Measurements from ENCODE around the gene ACTN1.
A peak's percentile ranks its signal among the peaks of the same experiment; 100 is the strongest.

The ACTN1 gene

DNA sequence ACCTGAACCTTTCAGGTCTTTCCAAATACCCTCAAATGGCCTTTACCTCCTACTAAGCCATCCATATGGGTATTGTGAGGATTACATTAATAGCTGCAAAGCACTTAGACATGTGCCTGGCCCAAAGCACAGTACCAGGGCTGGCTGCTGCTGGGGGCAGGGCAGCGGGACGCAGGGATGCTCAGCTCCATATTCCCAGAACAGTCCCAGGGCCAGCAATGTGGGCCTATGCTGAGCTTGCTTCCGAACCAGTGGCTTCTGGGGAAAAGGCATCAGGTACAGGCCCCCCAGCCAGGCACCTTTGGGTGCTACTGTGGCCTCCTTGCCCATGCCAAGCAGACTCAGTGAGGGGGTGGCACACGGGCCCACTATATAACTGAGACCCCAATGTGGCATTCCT, 10.4 kb downstream of the ACTN1 start:
- DNase-seq: no peak

DNA sequence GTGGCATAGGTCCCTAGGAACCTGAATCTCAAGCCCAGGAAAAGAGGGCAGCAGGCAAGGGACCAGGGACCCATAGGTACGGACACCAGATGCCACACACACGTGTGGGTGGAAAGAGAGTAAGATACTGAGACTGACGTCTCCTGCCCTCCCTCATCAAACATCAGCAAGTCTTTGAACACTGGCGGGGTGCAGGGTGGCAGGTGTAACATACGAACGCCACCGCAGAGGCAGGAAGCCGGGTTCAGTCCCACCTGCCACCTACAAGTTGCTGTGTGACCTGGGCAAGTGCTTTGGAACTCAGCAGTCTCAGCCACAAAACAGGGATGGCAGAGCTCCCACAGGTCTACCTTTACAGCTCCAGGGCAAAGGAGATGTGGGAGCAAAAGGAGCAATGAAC, 11.1 kb downstream of the ACTN1 start:
- no peak for DNase-seq

DNA sequence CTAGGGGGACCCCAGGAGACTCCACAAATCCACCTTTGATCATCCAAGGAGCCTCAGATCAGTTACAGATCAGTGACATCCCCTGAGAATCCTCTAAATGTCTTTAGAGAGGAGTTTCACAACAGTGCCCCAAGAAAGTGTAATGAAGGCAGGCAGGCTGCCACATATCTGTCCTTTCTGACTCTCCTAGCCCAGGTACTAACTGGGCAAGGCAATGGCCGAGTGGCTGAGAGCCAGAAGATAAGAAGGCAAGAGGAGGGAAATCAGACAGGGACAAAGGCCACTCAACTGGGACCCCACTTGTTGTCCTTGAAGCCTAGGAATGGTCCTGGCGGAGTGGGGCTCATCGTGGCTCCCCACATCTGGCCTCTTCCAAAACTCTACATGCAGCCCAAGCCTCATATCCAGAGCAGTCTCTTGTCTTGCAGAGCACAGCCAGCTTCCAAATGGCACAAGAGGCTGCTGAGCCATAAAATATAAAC, 11.6 kb downstream of the ACTN1 start:
- DNase-seq: no peak

DNA sequence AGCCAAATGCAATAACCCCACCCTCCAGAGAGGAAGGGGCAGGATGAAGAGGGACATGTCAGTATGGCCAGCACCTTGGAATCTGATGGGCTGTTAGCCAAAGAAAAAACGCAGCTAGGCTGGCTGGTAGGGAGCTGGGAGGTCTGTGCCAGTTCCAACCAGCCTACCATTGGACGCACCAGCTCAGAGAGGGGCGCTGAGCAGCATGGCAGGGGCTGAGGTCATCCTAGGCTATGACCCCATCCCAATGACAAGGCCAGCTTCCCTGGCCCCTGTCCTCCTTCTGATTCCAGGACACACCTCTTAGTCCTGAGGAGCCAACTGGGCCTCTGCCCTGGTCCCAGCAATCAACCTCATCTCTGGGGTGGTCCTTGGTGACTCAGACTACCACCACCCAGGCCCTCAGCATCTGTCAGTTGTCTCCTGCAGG, 12.2 kb downstream of the ACTN1 start:
- DNase-seq: no peak

DNA sequence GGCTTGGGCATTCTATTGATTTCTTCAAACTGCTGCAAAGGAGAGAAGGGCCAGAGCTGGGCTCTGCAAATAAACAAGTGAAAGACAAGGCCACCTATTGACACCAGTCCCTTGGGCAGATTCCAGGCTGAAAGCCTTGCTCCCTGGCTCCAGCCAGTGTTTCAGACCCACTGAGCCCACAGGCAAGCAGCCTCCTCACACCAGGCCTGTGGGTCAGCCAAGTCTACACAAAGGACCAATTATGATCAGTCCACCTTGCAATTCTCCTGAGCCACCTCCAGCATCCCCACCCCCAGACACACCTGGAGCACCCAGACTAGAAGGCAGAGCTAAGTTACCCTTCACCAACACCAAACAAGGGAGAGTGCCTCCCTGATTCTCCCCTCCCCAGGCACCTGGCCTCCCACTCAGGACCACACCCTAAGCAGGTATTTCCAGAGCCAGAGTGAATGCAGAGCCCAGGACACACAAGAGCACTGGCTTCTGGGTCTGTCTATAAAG, 13.8 kb downstream of the ACTN1 start:
- no peak for DNase-seq

DNA sequence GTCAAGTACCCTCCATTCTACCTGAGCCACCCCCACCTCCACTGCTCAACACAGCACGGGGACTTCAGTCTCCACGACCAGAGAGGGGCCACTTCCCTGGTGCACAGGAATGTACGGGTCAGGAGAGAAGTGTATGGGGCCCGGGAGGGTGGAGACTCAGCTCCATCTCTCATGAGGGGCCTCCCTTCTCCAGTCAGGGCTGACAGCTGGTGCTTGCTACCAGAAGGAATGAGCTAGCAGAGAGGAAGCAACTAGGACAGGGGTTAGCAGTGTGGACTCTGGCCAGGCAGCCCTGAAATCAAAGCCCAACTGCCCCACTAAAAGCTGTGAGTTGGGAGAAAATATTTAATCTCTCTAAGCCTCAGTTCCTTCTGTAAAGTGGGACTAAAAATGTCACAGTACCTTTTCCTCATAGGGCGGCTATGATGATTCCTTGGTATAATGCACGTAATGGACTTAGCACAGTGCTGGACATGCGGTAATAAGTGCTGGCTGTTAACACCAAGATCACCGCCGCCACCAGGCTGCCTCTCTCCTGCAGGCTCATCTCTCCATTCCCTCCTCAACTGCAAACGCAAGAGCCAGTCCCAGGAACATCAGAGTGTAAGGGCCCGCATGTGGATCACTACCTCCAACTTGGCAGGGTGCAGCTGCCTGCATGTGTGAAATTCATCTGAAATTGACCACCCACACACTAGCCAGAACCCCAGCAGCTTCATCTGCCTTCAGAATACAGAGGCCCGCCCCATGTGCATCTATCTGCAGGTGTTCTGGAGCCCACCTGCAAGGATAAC, 14.6 kb downstream of the ACTN1 start:
- DNase-seq: no peak

DNA sequence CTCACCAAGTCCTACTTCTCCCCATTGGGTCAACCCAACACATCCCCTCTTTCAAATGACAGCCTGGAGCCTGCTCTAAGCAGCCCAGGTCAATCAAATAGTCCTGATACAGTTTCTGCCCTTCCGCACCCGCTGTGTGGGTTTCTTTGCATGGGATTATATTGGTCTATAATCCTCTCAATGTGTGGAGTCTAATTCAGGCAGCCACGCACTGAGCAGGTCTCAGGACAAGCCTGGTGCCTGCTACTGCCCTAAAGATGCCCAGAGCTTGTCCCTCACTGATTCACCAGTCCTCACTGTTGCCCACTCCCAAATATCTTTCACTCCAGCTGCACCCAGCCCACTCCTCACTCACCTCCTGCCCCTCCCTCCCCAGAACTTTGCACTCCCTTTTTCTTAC, 16.4 kb downstream of the ACTN1 start:
- no peak for DNase-seq

DNA sequence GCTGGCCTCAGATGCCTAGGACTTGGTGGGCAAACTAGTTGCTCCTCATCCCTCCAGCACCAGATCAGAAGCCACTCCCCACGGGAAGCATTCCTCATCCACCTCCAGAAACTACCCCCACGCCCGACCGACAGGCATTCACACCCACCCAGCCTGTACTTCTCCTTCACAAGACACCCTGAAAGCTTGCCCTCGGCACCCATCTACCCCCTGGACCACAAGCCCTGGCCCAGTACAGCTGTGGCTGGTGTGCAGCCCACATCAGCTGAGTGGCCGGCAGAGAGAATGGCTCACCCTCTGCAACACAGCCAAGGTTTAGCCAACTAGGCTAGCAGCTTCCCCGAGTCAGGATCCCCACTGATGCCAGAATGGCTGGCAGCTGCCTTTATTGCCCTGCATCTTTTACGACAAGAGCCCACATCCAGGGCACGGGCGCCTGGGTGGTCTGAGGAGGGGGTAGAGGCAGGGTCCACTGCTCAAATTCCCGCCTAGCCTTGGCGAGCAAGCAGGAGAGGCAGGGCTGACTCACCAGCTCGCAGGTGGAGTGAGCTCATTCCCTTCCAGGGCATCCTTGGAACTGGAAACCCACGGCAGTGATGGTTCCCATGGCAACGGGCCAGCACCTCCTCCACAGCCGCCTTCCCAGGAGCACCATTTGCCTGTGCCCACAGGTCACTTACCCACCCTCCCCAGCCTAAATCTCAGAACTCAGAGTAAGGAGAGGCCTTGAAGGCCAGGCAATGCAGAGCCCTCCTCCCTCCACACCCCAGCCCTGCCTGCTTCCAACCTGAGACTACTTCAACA, 17.1 kb downstream of the ACTN1 start:
- no peak for DNase-seq

DNA sequence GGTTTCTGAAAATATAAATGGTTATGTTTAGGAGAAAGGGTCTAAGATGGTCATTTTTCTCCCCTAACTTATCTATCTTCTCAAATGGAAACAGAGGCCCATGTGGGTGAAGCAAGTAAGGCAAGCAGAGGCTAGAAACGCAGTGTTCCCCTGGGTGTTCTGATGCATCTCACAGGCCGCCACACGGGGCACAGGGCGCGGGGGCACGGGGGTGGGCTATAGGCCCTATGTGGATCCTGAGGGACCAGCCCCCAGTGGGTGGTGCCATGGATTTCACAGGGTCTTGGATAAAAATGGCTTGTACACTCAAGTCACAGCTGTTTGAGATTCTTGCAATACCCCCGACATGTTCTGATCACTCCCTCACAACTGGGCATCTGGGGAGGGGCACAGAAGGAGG, 17.7 kb downstream of the ACTN1 start:
- DNase-seq: no peak

DNA sequence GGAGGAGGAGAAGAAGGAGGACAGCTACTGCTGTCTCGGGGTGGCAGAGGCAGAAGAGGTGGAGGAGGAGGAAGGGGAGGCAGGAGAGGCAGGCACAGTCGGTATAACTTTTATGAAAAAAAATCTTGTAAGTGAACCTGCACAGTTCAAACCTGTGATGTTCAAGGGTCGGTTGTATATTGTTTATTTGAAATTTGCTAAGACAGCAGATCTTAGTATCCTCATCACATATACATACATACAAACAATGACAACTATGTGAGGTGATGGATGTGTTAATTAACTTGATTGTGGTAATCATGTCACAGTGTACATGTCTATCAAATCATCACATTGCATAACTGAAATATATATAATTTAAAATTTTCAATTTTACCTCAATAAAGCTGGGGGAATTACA, 19.0 kb downstream of the ACTN1 start:
- no peak for DNase-seq

DNA sequence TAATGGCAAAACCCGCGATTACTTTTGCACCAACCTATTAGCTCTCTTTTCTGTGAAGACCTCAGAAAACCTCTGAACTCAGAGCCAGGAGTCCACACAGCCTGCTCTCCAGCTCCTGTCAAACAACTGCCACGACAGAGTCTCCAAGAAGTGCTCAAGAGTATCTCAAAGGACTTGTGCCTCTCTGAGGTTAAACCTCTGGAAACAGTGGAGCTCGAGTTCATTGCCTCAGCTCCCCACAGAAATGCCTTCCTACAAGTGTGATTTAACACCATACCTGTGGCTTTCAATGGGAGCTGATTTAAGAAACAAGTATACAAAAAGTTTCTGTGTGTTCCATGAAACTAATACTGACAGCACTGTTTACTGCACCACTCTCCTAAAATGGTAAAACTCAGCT, 20.1 kb downstream of the ACTN1 start:
- no peak for DNase-seq

DNA sequence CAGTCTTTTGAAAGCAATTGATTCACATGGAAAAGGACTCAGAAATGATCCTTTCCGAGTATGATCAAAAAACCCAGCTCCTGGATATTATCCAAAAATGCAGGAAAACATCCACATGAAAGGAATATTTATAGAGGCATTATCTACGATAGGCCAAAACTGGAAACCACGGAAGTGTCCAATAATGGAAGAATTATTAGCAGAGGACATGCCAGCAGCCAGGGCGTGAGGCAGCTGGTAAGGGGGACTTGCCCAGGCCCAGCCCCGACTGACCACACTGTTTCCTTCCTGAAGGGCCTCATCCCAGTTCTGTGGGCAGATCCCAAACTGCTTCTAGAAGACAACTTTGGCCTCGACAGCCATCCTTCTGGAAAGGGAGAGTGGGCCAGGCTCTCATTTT, 20.5 kb downstream of the ACTN1 start:
- DNase-seq: no peak

DNA sequence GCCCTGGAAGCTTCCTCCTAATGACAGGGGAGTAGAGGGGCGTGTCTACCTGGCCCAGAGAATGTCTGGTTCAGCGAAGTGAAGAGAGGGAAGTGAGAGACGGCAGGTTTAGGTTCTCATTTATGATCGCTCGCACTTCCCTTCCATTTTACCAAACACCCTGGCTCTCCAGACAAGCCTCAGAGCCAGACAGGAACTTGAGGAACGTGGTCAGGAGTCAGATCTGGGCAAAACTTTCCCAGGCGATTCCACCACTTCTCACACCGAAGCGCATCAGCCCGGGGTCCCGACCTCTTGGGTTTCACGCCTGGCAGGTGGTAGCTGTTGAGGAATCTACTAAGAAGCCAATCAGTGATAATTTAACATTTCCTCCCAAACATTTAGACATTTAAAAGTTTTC, 21.3 kb downstream of the ACTN1 start:
- DNase-seq: no peak

DNA sequence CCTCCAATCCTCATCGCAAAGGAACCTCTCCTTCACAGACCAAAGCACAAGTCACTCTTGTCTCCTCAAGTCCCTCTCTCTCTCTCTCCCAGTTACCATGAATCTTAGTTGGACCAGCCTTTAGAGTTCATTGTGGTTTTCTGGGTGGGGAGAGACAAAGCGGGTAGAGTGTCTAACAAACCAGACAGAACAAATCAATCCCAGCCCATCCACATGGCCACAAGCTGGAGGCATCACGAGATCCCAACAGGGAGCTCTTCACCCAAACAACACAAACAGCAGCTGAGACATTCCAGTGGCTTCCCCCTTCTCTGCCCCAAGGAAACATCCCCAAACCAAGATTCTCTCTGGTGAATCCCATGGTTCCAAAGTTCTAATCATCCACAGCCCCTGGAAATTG, 22.4 kb downstream of the ACTN1 start:
- DNase-seq: no peak

DNA sequence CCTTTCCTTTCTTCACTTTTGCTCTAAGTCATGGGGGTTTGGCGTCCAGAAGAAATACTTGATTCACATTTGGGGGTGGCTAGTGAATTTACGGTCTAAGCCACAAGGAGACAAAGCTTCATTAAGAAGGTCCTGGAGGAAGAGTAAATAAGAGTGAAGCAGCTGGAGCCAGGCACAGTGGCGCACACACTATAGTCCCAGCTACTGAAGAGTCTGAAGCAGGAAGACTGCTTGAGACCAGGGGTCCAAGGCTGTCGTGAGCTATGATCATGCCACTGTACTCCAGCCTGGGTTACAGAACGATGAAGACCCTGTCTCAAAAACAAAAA, 23.3 kb downstream of the ACTN1 start:
- DNase-seq: no peak

DNA sequence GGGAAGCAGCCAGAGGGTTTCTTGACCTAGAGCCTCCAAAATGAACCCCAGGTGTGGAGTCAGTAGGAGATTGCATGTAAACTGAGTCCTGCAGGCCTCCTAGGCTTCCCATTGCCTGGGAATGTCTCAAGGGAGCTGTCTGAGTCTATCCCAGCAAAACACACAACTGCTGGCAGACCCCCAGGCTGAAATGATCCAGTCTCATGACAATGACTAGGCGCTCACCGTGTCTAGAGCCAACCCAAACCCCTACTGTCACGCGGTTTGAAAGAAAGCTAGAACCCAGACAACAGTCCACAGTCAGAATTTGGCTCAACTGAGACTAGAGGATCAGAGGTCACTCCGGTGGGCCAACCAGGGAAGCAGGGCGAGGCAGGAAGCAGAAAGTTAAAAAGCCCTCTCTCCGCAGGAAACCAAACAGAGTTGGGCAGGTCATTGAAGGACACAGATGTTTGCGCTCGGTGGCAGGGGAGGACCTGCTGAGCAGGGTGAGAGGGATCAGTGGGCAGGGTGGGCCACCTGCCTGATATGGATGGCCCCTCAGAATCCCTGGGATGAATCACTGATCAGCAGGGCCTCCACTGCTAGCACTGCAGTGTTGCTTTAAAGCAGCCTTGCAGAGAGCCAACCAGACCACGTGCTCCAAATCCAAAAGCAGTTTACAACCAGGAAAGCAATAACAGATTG, 23.8 kb downstream of the ACTN1 start:
- no peak for DNase-seq

DNA sequence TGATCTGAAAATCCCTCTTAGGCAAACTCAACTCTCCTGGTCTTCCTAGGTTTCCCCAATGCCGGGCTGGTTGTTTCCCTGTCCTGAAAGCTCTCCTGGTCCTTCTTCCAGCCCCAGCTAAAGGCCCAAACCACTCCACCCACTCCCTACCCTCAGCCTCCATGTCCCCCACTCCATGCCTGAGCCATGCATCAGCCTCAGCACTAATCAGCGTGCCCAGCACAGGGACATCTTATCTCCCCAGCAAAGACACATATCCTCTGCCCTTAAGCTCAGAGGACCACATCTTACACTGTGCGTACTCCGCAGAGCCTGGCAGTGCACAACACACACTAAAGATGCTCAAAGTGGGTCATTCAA, 25.9 kb downstream of the ACTN1 start:
- no peak for DNase-seq

DNA sequence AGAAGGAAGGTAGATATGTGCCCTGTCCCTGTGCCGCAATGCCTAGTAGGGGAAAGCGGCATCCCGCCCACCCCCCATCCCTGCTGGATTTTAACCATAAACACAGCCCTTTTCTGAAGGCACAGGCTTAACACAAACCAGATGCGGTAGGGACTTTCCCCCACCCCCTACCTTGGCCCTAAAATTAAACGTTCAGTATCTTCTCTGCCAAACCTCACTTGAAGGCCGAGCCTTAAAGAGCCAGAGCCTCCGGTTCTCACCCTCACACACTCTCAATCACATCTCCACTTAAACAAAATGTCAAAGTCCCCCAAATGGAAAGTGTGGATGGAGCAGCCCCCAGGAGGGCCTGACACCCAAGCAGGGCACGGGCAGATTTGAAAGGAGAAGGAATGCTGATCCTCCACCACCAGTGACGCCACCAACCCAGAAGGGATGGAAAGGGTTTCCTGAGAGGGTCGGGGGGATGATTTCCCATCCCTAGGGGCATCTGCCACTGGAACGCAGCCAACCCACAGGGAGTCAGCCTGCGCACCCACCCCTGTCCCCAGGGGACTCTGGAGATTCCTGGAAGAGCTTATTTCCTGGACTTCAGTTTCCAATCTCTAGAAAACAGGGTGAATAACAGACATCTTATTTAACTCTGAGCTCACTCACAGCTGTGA, 26.4 kb downstream of the ACTN1 start:
- no peak for DNase-seq

DNA sequence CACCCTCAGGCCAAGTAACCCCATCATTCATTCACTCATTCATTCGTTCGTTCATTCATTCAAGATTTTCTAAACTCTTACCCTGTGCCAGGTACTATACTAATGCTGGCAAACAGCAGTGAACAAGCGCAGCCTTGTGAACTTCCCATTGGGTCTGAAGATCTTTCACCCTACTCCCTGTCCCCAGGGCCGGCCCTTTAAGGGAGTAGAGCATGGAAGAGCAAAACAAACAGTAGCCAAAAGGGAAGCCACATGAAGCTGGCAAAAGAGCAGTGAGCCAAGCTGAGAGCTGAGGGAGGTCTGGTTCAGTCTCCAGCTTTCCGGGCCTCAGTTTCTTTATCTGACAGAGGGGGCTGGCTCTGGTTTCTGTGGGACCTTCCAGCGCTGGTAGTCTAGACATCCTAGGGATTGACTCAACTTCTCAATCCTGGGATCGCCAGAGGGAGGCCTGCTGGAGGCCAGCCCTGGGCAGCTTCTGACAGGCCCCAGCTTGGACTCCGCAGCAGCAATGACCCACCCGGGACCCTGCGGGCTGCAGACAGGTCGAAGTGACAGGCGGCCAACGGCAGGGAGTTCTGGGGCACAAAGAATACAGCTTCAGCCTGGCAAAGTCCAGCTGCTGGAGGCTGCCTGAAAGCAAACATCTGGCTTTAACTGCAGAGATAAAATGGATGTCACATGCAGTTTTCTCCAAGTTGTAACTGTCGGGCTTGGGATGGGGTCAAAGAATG, 27.1 kb downstream of the ACTN1 start:
- no peak for DNase-seq

DNA sequence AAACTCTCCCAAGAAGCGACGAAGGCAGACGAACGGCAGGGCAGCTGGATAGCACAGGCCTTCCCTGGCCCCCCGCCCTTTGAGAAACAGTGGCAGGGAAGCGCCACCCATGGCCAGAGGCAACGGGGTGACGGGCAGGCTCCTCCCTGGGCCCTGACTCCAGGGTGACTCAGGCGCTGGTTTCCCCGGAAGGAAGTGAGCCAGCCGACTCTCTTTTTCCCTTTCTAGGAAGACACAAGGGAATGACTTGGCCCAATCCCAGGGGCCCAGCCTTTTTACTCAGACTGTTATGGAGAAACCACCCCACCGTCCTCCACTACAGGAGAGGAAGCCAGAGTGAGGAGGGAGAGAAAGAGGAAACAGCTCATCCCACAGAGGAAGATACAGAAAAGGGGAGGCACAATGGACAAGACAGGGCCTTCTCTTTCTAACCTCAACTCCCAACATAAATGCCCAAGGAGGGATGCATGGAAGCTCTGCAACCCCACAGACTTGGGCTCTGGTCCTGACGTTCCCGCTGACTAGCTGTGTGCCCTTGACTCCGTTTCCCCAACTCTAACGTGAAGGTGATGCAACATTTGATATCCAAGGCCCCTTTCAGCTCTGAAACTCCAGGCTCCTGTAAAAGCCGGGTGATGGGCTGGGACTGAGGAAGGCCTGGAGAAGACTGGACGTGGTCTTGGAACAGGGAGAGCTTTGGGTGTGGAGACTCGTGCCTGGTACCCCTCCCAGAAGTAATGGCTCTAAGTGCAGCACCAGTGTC, 27.9 kb downstream of the ACTN1 start:
- DNase-seq: no peak

DNA sequence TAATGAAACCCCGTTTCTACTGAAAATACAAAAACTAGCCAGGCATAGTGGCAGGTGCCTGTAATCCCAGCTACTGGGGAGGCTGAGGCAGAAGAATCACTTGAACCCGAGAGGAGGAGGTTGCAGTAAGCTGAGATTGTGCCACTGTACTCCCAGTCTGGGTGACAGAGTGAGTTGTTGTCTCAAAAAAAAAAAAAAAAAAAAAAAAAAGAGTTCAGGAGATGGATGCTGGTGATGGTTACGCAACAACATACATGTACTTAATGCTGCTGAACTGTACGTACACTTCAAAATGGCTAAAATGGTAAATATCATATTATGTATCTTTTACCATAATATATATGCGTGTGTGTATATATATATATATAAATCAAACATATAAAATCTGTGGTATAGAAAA, 29.0 kb downstream of the ACTN1 start:
- peak; percentile 2 for DNase-seq

DNA sequence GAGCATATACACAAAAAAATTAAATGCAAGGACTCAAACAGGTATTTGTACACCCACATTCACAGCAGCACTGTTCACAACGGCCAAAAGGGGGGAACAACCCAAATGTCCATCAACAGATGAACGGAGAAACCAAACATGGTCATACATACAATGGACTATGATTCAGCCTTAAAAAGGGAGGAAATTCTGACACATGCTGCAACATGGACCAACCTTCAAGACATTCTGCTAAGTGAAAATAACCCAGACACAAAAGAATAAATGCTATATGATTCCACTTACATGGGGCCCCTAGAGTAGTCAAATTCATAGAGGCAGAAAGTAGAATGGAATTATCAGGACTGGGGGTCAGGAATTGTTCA, 29.5 kb downstream of the ACTN1 start:
- no peak for DNase-seq
